ENCODE data around the gene ITGA7. TPM values are rescaled to one million over a fixed set of nuclear protein-coding genes. Genes with fewer than 3 reads are reported as not detected.

ITGA7 gene
- total RNA-seq, 4 donors from 2014 or later = 118 to 192 (median 146) TPM

DNA sequence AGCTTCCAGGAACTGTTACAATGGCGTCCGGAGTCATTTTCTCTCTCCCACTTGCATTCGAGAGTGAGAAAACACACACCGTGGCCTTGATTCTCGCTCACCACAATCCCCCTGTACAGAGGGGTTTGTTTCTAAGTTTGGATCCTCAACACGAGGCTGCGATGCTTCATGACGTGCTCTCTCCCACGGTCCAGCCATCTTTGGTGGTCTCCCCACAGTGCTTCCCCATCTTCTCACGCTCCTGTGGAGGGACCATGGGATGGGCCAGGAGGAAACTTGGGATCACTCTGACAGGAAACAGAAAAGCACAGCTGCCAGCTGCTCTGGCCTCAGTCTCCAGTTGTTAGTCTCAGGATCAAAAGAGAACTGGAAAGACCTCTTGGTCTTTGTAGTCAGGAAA, 42.9 kb downstream of the ITGA7 start:
- 65 to 82% methylated on average over 10 of the region's 10 CpGs for WGBS, 2 donors

DNA sequence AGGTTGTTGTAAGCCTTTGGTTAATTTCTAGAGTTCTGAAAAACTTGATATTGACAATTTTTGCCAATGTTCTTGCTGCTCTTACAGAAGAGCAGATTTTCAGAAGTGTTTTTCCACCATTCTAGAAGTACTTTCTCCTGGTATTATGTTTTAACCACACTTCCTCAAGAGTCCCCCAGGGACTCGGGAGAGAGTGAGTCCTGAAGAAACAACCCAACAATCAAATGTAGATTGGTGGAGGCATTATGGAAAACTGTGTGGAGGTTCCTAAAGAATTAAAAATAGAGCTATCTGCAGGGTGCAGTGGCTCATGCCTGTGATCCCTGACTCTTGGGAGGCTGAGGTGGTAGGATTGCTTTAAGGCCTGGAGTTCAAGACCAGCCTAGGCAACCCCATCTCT, 44.3 kb downstream of the ITGA7 start:
- H3K27ac ChIP-seq = peak overlapping the region in 2 of 4 donors; percentile 26 to 42
- no peak for DNase-seq (ENCODE audit: low spot score in 2 of 2)
- no peaks in the 10 kb centered on the region for H3K9me3 ChIP-seq
- 29 to 43% methylated on average over 1 of the region's 1 CpG for WGBS, 2 donors
- H3K27me3 ChIP-seq = no peaks in the 10 kb centered on the region
- TF ChIP-seq, protein P1, sequence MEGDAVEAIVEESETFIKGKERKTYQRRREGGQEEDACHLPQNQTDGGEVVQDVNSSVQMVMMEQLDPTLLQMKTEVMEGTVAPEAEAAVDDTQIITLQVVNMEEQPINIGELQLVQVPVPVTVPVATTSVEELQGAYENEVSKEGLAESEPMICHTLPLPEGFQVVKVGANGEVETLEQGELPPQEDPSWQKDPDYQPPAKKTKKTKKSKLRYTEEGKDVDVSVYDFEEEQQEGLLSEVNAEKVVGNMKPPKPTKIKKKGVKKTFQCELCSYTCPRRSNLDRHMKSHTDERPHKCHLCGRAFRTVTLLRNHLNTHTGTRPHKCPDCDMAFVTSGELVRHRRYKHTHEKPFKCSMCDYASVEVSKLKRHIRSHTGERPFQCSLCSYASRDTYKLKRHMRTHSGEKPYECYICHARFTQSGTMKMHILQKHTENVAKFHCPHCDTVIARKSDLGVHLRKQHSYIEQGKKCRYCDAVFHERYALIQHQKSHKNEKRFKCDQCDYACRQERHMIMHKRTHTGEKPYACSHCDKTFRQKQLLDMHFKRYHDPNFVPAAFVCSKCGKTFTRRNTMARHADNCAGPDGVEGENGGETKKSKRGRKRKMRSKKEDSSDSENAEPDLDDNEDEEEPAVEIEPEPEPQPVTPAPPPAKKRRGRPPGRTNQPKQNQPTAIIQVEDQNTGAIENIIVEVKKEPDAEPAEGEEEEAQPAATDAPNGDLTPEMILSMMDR (IDR thresholded peaks at IDR 0.05) = no peak
- TF ChIP-seq POLR2A (IDR thresholded peaks at IDR 0.05) (no peak), EP300 (IDR thresholded peaks at IDR 0.05) (no peak)
- no peaks in the 10 kb centered on the region for H3K36me3 ChIP-seq
- H3K4me1 ChIP-seq = peaks cover 0 to 6% (median 0%) of the 10 kb centered on the region in 4 donors
- H3K4me3 ChIP-seq = no peak overlapping the region

More for the DNA sequence above, 42.9 kb downstream of the ITGA7 start:
- H3K27me3 ChIP-seq = no peaks in the 10 kb centered on the region
- H3K4me1 ChIP-seq = peaks cover 0 to 6% (median 0%) of the 10 kb centered on the region in 4 donors
- DNase-seq (ENCODE audit: low spot score in 2 of 2) = no peak
- no peaks in the 10 kb centered on the region for H3K36me3 ChIP-seq
- peak overlapping the region in 1 of 4 donors; percentile 7 for H3K27ac ChIP-seq
- no peaks in the 10 kb centered on the region for H3K9me3 ChIP-seq
- TF ChIP-seq POLR2A (IDR thresholded peaks at IDR 0.05) (no peak), EP300 (IDR thresholded peaks at IDR 0.05) (no peak)
- TF ChIP-seq, protein P1 (IDR thresholded peaks at IDR 0.05) = no peak
- no peak overlapping the region for H3K4me3 ChIP-seq

DNA sequence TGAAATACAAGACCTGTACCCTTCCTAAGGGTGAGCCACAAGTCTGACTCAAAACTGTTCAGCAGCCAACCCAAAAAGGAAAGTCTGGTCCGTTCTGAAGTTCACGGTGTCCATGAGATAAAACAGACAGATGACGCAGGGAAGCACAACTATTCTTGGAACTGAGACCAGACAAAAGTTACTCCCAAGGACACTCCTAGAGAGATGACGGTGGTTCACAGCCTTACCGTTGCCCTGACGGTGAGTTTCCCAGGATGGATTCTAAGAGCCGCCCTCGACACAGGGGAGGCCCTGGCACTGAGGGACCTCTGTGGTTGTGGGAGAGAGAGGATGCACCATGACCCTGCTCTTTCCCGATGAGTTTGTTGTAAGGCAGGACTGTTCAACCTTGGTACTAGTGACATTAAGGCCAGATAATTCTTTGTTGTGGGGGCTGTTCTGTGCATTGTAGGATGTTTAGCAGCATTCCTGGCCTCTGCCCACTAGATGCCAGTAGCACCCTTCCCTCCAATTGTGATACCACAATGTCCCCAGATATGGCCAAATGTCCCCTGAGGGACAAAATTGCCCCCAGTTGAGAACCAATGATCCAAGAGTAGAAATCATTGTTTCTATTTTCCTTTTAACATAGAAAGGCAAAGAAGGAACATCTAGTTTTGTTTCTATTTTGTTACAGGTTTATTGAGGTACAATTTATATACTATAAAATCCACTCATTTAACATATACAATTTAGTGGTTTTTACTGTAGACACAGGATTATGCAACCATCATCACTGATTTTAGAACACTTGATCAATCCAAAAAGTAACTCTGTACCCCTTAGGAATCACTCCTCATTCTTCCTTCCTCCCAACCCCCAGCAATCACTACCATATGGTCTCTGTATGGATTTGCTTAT, 48.0 kb downstream of the ITGA7 start:
- Histone ChIP-seq H3K27me3 (no peaks in the 10 kb centered on the region), H3K27ac (peak overlapping the region in 1 of 4 donors; percentile 44), H3K4me3 (no peak overlapping the region)

DNA sequence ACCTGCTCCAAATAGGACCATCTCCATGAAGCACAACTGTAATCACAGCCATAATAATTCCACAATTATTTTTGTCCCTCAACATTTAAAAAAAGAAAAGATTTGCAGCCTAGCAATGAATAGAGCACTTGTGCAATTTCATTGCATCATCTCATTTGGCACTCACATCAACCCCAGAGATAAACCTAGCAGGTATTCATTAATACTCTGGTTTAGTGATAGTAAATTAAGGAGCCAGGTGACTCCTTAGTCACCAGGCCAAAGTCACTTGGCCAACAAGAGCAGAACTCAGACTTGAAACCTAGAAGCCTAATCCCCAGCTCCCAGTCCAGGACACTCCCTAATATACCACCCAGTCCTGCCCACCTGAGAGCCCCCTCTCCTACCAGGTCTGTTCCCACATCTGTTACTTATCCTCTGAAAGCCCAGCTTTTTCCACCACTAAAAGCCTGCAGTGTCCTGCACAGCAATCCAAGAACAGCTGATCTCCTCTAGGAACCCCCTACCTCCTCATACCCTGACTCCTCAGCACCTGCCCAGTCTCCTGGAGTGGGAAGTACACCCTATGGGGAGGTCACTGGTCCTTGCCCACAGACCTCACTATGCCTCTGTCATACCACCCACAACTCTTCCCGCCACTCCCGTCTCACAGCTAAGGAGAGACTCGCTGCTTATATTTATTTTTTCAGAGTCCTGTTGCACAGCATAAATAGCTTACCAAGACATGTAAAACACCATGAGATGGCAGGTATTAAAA, 48.9 kb downstream of the ITGA7 start:
- Histone ChIP-seq H3K27me3 (no peaks in the 10 kb centered on the region), H3K9me3 (no peaks in the 10 kb centered on the region), H3K36me3 (no peaks in the 10 kb centered on the region), H3K4me3 (no peak overlapping the region), H3K27ac (peak overlapping the region in 3 of 4 donors; percentile 28 to 55 (median 44)), H3K4me1 (peaks cover 0 to 11% (median 0%) of the 10 kb centered on the region in 4 donors)
- TF ChIP-seq, protein P1 (IDR thresholded peaks at IDR 0.05) = no peak
- TF ChIP-seq EP300 (IDR thresholded peaks at IDR 0.05) (no peak), POLR2A (IDR thresholded peaks at IDR 0.05) (no peak)
- 65 to 68% methylated on average over 3 of the region's 3 CpGs for WGBS, 2 donors
- no peak for DNase-seq (ENCODE audit: low spot score in 2 of 2)

More for the DNA sequence above, 48.0 kb downstream of the ITGA7 start:
- peaks cover 0 to 11% (median 0%) of the 10 kb centered on the region in 4 donors for H3K4me1 ChIP-seq
- no peaks in the 10 kb centered on the region for H3K36me3 ChIP-seq
- no peaks in the 10 kb centered on the region for H3K9me3 ChIP-seq
- TF ChIP-seq, protein P1 (IDR thresholded peaks at IDR 0.05) = peak; percentile 38 to 50 (median 48)
- TF ChIP-seq POLR2A (IDR thresholded peaks at IDR 0.05) = no peak
- peak; percentile 23 to 33 for TF ChIP-seq EP300 (IDR thresholded peaks at IDR 0.05)
- WGBS, 2 donors = 47 to 56% methylated on average over 9 of the region's 9 CpGs
- DNase-seq (ENCODE audit: low spot score in 2 of 2) = no peak

Measured in tibial nerve (tissue), 4 donors.